ENCODE data around the gene PTH2R.
"Not testable (repeated sequence)": the region's sequence is repeated elsewhere in the genome, so short reads cannot be mapped to it uniquely, and the experiment has no call there.

DNA sequence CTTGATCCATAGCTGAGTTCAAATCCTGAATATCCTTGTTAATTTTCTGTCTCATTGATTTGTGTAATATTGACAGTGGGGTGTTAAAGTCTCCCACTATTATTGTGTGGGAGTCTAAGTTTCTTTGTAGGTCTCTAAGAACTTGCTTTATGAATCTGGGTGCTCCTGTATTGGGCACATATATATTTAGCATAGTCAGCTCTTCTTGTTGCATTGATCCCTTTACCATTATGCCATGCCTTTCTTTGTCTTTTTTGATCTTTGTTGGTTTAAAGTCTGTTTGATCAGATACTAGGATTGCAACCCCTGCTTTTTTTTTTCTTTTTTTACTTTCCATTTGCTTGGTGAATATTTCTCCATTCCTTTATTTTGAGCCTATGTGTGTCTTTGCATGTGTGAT, 116.5 kb downstream of the PTH2R start:
- TF ChIP-seq ESRRG (CRISPR knock-in tag; IDR thresholded peaks at IDR 0.05); RARB (CRISPR knock-in tag; IDR thresholded peaks at IDR 0.05); ZNF565 (CRISPR knock-in tag; conservative IDR thresholded peaks at IDR 0.05; ENCODE audit: low read depth); ZFP30 (CRISPR knock-in tag; IDR thresholded peaks at IDR 0.05); TOX (CRISPR knock-in tag; IDR thresholded peaks at IDR 0.05; ENCODE audit: borderline replicate concordance); GLIS3 (CRISPR knock-in tag; IDR thresholded peaks at IDR 0.05); ZFP3 (CRISPR knock-in tag; IDR thresholded peaks at IDR 0.05); TCF4 (CRISPR knock-in tag; IDR thresholded peaks at IDR 0.05; ENCODE audit: borderline replicate concordance): not testable (repeated sequence)
- TF ChIP-seq, protein P1, sequence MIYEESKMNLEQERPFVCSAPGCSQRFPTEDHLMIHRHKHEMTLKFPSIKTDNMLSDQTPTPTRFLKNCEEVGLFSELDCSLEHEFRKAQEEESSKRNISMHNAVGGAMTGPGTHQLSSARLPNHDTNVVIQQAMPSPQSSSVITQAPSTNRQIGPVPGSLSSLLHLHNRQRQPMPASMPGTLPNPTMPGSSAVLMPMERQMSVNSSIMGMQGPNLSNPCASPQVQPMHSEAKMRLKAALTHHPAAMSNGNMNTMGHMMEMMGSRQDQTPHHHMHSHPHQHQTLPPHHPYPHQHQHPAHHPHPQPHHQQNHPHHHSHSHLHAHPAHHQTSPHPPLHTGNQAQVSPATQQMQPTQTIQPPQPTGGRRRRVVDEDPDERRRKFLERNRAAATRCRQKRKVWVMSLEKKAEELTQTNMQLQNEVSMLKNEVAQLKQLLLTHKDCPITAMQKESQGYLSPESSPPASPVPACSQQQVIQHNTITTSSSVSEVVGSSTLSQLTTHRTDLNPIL (CRISPR knock-in tag; IDR thresholded peaks at IDR 0.05; ENCODE audit: low read depth), result not testable (repeated sequence)
- TF ChIP-seq, protein P2, sequence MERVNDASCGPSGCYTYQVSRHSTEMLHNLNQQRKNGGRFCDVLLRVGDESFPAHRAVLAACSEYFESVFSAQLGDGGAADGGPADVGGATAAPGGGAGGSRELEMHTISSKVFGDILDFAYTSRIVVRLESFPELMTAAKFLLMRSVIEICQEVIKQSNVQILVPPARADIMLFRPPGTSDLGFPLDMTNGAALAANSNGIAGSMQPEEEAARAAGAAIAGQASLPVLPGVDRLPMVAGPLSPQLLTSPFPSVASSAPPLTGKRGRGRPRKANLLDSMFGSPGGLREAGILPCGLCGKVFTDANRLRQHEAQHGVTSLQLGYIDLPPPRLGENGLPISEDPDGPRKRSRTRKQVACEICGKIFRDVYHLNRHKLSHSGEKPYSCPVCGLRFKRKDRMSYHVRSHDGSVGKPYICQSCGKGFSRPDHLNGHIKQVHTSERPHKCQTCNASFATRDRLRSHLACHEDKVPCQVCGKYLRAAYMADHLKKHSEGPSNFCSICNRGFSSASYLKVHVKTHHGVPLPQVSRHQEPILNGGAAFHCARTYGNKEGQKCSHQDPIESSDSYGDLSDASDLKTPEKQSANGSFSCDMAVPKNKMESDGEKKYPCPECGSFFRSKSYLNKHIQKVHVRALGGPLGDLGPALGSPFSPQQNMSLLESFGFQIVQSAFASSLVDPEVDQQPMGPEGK (CRISPR knock-in tag; IDR thresholded peaks at IDR 0.05; ENCODE audit: borderline replicate concordance), result not testable (repeated sequence)
- TF ChIP-seq, protein P3, sequence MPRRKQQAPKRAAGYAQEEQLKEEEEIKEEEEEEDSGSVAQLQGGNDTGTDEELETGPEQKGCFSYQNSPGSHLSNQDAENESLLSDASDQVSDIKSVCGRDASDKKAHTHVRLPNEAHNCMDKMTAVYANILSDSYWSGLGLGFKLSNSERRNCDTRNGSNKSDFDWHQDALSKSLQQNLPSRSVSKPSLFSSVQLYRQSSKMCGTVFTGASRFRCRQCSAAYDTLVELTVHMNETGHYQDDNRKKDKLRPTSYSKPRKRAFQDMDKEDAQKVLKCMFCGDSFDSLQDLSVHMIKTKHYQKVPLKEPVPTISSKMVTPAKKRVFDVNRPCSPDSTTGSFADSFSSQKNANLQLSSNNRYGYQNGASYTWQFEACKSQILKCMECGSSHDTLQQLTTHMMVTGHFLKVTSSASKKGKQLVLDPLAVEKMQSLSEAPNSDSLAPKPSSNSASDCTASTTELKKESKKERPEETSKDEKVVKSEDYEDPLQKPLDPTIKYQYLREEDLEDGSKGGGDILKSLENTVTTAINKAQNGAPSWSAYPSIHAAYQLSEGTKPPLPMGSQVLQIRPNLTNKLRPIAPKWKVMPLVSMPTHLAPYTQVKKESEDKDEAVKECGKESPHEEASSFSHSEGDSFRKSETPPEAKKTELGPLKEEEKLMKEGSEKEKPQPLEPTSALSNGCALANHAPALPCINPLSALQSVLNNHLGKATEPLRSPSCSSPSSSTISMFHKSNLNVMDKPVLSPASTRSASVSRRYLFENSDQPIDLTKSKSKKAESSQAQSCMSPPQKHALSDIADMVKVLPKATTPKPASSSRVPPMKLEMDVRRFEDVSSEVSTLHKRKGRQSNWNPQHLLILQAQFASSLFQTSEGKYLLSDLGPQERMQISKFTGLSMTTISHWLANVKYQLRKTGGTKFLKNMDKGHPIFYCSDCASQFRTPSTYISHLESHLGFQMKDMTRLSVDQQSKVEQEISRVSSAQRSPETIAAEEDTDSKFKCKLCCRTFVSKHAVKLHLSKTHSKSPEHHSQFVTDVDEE (CRISPR knock-in tag; IDR thresholded peaks at IDR 0.05), result not testable (repeated sequence)
